Upper lobe of right lung (tissue), 1 donor: Measurements from ENCODE around the gene HS3ST3B1. TPM values are rescaled to one million over a fixed set of nuclear protein-coding genes. Genes with fewer than 3 reads are reported as not detected.

Experiments used
- ATAC-seq: fragments of 200-7000 bp; cut with Tn5 transposase; one replicate; pipeline ENCODE4 v1.9.1; 2020; ENCODE audit warnings: mild to moderate bottlenecking, moderate library complexity
- DNase-seq: peaks from one replicate; pipeline ENCODE4 v3.0.0-alpha.2; 2020
- H3K27ac ChIP-seq: fragments of 200-600 bp; one replicate; pipeline ENCODE4 v1.8.0; 2022
- H3K27me3 ChIP-seq: fragments of 200-600 bp; one replicate; pipeline ENCODE4 v1.8.0; 2022; ENCODE audit warnings: mild to moderate bottlenecking
- H3K36me3 ChIP-seq: fragments of 200-600 bp; one replicate; pipeline ENCODE4 v1.8.0; 2022
- H3K4me1 ChIP-seq: fragments of 200-600 bp; one replicate; pipeline ENCODE4 v1.8.0; 2022
- H3K4me3 ChIP-seq: fragments of 200-600 bp; one replicate; pipeline ENCODE4 v1.8.0; 2022; ENCODE audit warnings: mild to moderate bottlenecking
- H3K9me3 ChIP-seq: fragments of 200-600 bp; one replicate; pipeline ENCODE4 v1.8.0; 2022
- CTCF ChIP-seq: fragments of 200-600 bp; IDR thresholded peaks from one replicate; pipeline ENCODE4 v1.8.0; 2022; ENCODE audit warnings: antibody characterized with exemption
- intact Hi-C: fragments of 100-400 bp; cut with DNase I; formaldehyde crosslinking; loops from one replicate; pipeline ENCODE4 v1.11.0; 2022
- total RNA-seq: library from RNA; stranded (reverse); fragmentation: NEBNext Ultra II Directional; extraction: Animal tissue kit (Norgen Biotek cat#: 25700); gene quantifications from one replicate; pipeline ENCODE4 v1.2.1, GENCODE V29; 2021
- donor health status: DM: no; HTN: yes; CAD: no; lungs with severe emphysema.

The HS3ST3B1 gene
- total RNA-seq, 1 donor from 2014 or later, result 2.7 TPM

- H3K36me3 ChIP-seq, result no peaks in the 10 kb centered on the region
- no peaks in the 10 kb centered on the region for H3K9me3 ChIP-seq
- no peak for DNase-seq
- H3K27me3 ChIP-seq, result no peaks in the 10 kb centered on the region
- no peak for TF ChIP-seq CTCF
- no peak for ATAC-seq
- H3K27ac ChIP-seq, result no peak overlapping the region
- no peaks in the 10 kb centered on the region for H3K4me1 ChIP-seq
- intact Hi-C loops, result no loop called here
- H3K4me3 ChIP-seq, result no peak overlapping the region
Measured at GRCh38 chr17:14353861-14354474, 53.1 kb downstream of the HS3ST3B1 start.

GRCh38 chr17:14354807-14355206 lies 53.9 kb downstream of the HS3ST3B1 start:
- ATAC-seq (no peak), DNase-seq (no peak)
- H3K4me1 ChIP-seq, result no peaks in the 10 kb centered on the region
- intact Hi-C loops, result no loop called here
- H3K9me3 ChIP-seq, result no peaks in the 10 kb centered on the region
- no peak overlapping the region for H3K27ac ChIP-seq
- no peak overlapping the region for H3K4me3 ChIP-seq
- no peaks in the 10 kb centered on the region for H3K36me3 ChIP-seq
- TF ChIP-seq CTCF, result no peak
- no peaks in the 10 kb centered on the region for H3K27me3 ChIP-seq

- Histone ChIP-seq H3K27me3 (no peaks in the 10 kb centered on the region), H3K9me3 (no peaks in the 10 kb centered on the region), H3K4me3 (no peak overlapping the region), H3K4me1 (no peaks in the 10 kb centered on the region), H3K27ac (no peak overlapping the region), H3K36me3 (no peaks in the 10 kb centered on the region)
- no peak for TF ChIP-seq CTCF
- ATAC-seq (no peak), DNase-seq (no peak)
- intact Hi-C loops, result no loop called here
Measured at GRCh38 chr17:14355556-14355955, 54.7 kb downstream of the HS3ST3B1 start.

GRCh38 chr17:14359163-14360020 lies 58.5 kb downstream of the HS3ST3B1 start:
- peak; percentile 87 for ATAC-seq
- intact Hi-C loops, result no loop called here
- H3K27me3 ChIP-seq, result no peaks in the 10 kb centered on the region
- no peaks in the 10 kb centered on the region for H3K9me3 ChIP-seq
- TF ChIP-seq CTCF, result no peak
- H3K36me3 ChIP-seq, result no peaks in the 10 kb centered on the region
- H3K4me3 ChIP-seq, result no peak overlapping the region
- H3K4me1 ChIP-seq, result no peaks in the 10 kb centered on the region
- no peak overlapping the region for H3K27ac ChIP-seq
- DNase-seq, result no peak

GRCh38 chr17:14360856-14361255 lies 60.0 kb downstream of the HS3ST3B1 start:
- H3K4me3 ChIP-seq, result no peak overlapping the region
- no peaks in the 10 kb centered on the region for H3K27me3 ChIP-seq
- no peak for DNase-seq
- no peaks in the 10 kb centered on the region for H3K36me3 ChIP-seq
- H3K4me1 ChIP-seq, result no peaks in the 10 kb centered on the region
- H3K9me3 ChIP-seq, result no peaks in the 10 kb centered on the region
- intact Hi-C loops, result no loop called here
- no peak for ATAC-seq
- no peak for TF ChIP-seq CTCF
- no peak overlapping the region for H3K27ac ChIP-seq
